ENCODE data around the gene TEX22.

The TEX22 gene

GRCh38 chr14:105388976-105389375, 9.4 kb upstream of the TEX22 start:
- TF ChIP-seq, protein P1, sequence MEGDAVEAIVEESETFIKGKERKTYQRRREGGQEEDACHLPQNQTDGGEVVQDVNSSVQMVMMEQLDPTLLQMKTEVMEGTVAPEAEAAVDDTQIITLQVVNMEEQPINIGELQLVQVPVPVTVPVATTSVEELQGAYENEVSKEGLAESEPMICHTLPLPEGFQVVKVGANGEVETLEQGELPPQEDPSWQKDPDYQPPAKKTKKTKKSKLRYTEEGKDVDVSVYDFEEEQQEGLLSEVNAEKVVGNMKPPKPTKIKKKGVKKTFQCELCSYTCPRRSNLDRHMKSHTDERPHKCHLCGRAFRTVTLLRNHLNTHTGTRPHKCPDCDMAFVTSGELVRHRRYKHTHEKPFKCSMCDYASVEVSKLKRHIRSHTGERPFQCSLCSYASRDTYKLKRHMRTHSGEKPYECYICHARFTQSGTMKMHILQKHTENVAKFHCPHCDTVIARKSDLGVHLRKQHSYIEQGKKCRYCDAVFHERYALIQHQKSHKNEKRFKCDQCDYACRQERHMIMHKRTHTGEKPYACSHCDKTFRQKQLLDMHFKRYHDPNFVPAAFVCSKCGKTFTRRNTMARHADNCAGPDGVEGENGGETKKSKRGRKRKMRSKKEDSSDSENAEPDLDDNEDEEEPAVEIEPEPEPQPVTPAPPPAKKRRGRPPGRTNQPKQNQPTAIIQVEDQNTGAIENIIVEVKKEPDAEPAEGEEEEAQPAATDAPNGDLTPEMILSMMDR (conservative IDR thresholded peaks at IDR 0.05; ENCODE audit: control insufficient read depth, insufficient read depth, low read depth, low read length): no peak
- no peak overlapping the region for H3K4me3 ChIP-seq (ENCODE audit: control insufficient read depth, low read depth, low read length)
- DNase-seq (ENCODE audit: low read depth): no peak

GRCh38 chr14:105389534-105389933, 8.8 kb upstream of the TEX22 start:
- H3K4me3 ChIP-seq (ENCODE audit: control insufficient read depth, low read depth, low read length): no peak overlapping the region
- no peak for DNase-seq (ENCODE audit: low read depth)
- TF ChIP-seq, protein P1 (conservative IDR thresholded peaks at IDR 0.05; ENCODE audit: control insufficient read depth, insufficient read depth, low read depth, low read length): no peak

GRCh38 chr14:105389976-105390848, 8.1 kb upstream of the TEX22 start:
- TF ChIP-seq, protein P1 (conservative IDR thresholded peaks at IDR 0.05; ENCODE audit: control insufficient read depth, insufficient read depth, low read depth, low read length): no peak
- DNase-seq (ENCODE audit: low read depth): no peak
- H3K4me3 ChIP-seq (ENCODE audit: control insufficient read depth, low read depth, low read length): no peak overlapping the region

DNA sequence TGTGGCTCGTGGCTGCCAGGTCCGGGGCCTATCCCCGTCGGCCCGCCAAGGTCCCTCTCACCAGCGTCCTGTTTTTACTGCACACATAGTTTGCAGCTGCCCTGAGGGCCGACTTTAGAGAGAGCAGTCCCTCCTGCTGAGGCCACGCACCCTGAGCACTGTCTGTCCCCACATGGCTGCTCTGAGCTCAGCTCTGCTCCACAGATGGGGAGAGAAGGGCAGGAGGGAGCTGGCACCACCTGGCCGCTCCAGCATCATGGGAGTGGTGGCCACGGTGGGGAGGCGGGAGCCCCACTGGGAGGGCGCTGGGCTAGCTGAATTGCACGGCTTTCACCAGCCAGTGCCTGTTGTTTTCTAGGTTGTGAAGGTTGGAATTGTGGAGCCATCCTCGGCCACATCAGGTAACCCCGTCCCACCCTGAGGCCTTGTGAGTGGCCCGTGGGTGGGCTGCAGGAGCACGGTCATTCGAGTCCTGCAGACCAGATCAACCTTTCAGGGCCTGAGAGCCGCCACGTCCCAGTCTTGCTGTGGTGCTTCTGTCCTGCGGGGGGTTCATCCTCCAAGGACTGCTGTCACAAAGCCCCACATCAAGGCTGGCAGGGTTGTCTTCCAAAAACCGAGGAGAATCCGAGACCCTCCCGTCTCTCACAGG, 7.4 kb upstream of the TEX22 start:
- no peak overlapping the region for H3K4me3 ChIP-seq (ENCODE audit: control insufficient read depth, low read depth, low read length)
- TF ChIP-seq, protein P1 (conservative IDR thresholded peaks at IDR 0.05; ENCODE audit: control insufficient read depth, insufficient read depth, low read depth, low read length): no peak
- DNase-seq (ENCODE audit: low read depth): no peak

DNA sequence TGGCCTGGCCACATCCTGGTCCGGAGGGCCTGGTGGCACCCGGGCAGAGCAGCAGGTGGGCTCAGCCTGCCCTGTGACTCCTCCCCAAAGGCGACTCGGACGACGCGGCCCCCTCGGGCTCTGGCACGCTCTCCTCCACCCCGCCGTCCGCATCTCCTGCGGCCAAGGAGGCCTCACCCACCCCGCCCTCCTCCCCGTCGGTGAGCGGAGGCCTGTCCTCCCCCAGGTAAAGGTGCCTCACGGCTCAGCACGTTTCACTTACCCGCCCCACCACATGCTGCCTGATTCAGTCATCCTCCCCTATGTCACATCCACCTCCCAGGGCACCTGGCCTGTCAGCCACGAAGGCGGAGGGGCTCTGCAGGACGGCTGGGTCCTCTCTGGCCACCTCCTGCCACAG, 6.8 kb upstream of the TEX22 start:
- H3K4me3 ChIP-seq (ENCODE audit: control insufficient read depth, low read depth, low read length): no peak overlapping the region
- TF ChIP-seq, protein P1 (conservative IDR thresholded peaks at IDR 0.05; ENCODE audit: control insufficient read depth, insufficient read depth, low read depth, low read length): no peak
- DNase-seq (ENCODE audit: low read depth): no peak

DNA sequence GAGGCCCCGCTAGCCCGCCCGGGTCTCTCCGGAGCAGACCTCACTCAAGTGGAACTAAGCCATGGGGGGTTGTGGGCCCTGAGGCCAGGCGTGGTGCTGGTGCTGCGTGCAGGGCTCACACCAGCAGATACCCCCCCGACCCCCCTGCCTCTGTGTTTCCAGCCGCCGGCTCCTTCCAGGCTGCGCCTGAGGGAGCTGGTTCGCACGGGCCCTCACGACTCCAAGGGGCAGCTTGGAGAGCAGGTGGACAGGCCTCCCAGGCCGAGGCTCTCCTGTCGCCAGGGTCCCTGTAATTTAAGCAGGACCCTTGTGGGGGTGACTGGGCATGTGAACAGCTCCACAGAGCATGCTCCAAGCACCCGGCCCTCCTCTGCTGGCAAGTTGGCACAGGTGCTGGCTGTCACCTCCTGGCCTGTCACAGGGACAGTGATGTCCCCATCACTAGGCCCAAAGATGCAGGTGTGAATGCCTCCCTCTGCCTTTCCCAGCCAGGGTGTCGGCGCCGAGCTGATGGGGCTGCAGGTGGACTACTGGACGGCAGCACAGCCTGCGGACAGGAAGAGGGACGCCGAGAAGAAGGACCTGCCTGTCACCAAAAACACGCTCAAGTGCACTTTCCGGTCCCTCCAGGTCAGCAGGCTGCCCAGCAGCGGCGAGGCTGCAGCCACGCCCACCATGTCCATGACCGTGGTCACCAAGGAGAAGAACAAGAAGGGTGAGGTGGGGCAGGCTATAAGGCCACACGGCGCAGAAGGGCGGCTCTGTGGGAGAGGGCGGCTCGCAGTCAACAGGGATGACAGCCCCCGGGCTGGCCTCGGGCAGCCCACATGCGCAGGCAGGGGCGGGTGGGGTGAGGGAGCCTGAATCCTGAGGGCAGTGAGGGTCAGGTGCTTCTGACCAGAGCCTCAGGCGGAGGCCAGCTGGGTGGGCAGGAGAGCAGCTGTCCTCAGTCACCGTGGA, 5.9 kb upstream of the TEX22 start:
- H3K4me3 ChIP-seq (ENCODE audit: control insufficient read depth, low read depth, low read length): no peak overlapping the region
- no peak for DNase-seq (ENCODE audit: low read depth)

More for the DNA sequence above, 5.9 kb upstream of the TEX22 start:
- TF ChIP-seq, protein P1 (conservative IDR thresholded peaks at IDR 0.05; ENCODE audit: control insufficient read depth, insufficient read depth, low read depth, low read length): no peak

Measured in fibroblast of mammary gland (primary cell).